H1 (cell line): Measurements from ENCODE around the gene CWC25. TPM values are rescaled to one million over a fixed set of nuclear protein-coding genes. Genes with fewer than 3 reads are reported as not detected.

Experiments used
- CTCF ChIA-PET: fragments of 300-600 bp; sonication (Branson Sonifier 250); formaldehyde crosslinking; loops from one replicate; lab custom pipeline; 2021; ENCODE audit not compliant: partially characterized antibody; lab: Charles Lee
- POLR2A ChIA-PET: fragments of 300-600 bp; sonication (Branson Sonifier 250); formaldehyde crosslinking; loops from one replicate; lab custom pipeline; 2021; ENCODE audit warnings: inconsistent platforms; ENCODE audit not compliant: partially characterized antibody; lab: Charles Lee
- DNase-seq, 2 experiments: peaks; one replicate each; pipeline versions ENCODE4 v3.0.0 to v3.0.0-alpha.2; 2010 to 2022; ENCODE audit warnings: low spot score in 2 of 2, low read depth in 1 of 2, mixed read lengths in 1 of 2
- FAIRE-seq: peaks from 2 replicates; lab custom pipeline; 2011; peaks lifted over from hg19 to GRCh38; lab: Jason Lieb, UNC
- H2AFZ ChIP-seq: 2 replicates; pipeline ENCODE4 v1.8.1; 2012; ENCODE audit warnings: low read length, inconsistent platforms
- H2AK5ac ChIP-seq: 2 replicates; pipeline ENCODE4 v1.6.1; 2013; ENCODE audit warnings: low read depth, low read length
- H2BK120ac ChIP-seq: replicated peaks from 2 replicates; pipeline ENCODE3; 2013; ENCODE audit warnings: low read depth, low read length, inconsistent platforms
- H2BK12ac ChIP-seq: 2 replicates; pipeline ENCODE4 v1.6.1; 2013; ENCODE audit warnings: low read depth, low read length
- H2BK15ac ChIP-seq: 2 replicates; pipeline ENCODE4 v1.6.1; 2013; ENCODE audit warnings: low read length
- H2BK20ac ChIP-seq: 2 replicates; pipeline ENCODE4 v1.6.1; 2013; ENCODE audit warnings: low read length
- H2BK5ac ChIP-seq: 2 replicates; pipeline ENCODE4 v1.6.1; 2013; ENCODE audit warnings: low read depth, low read length
- H3K14ac ChIP-seq: 2 replicates; pipeline ENCODE4 v1.6.1; 2013; ENCODE audit warnings: inconsistent platforms; ENCODE audit not compliant: insufficient read length
- H3K18ac ChIP-seq: 2 replicates; pipeline ENCODE4 v1.6.1; 2013; ENCODE audit warnings: low read length; ENCODE audit errors: extremely low read depth
- H3K23ac ChIP-seq: 2 replicates; pipeline ENCODE4 v1.6.1; 2013; ENCODE audit warnings: inconsistent platforms; ENCODE audit not compliant: insufficient read length
- H3K23me2 ChIP-seq: 2 replicates; pipeline ENCODE4 v1.6.1; 2013; ENCODE audit warnings: low read depth, low read length
- H3K27ac ChIP-seq: 2 replicates; pipeline ENCODE4 v1.6.1; 2011; ENCODE audit warnings: low read depth, low read length, inconsistent platforms
- H3K27me3 ChIP-seq, 4 experiments: replicated peaks in 1 of 4; 1 replicate in 1 of 4; 2 replicates in 3 of 4; pipeline versions ENCODE4 v1.6.1 to v1.8.1; 2011 to 2013; ENCODE audit warnings: low read length in 3 of 4, mild to moderate bottlenecking in 3 of 4, inconsistent platforms in 2 of 4, mixed read lengths in 2 of 4, moderate library complexity in 1 of 4; ENCODE audit not compliant: control insufficient read depth in 3 of 4, insufficient read depth in 3 of 4; ENCODE audit errors: extremely low read depth in 1 of 4
- H3K36me3 ChIP-seq, 4 experiments: 2 replicates each; pipeline versions ENCODE4 v1.6.1 to v1.8.1; 2011 to 2013; ENCODE audit warnings: mild to moderate bottlenecking in 4 of 4, low read length in 3 of 4, moderate library complexity in 2 of 4, control low read depth in 1 of 4, inconsistent platforms in 1 of 4; ENCODE audit not compliant: insufficient read depth in 4 of 4, control insufficient read depth in 2 of 4
- H3K4ac ChIP-seq: replicated peaks from 2 replicates; pipeline ENCODE3; 2013; ENCODE audit warnings: low read length, low read depth, mixed read lengths, inconsistent platforms; ENCODE audit not compliant: insufficient read length
- H3K4me1 ChIP-seq, 4 experiments: replicated peaks in 1 of 4; 1 replicate in 1 of 4; 2 replicates in 3 of 4; pipeline versions ENCODE4 v1.6.1 to v1.8.1; 2011 to 2013; ENCODE audit warnings: low read length in 3 of 4, inconsistent platforms in 2 of 4, mixed read lengths in 1 of 4; ENCODE audit not compliant: insufficient read depth in 4 of 4, control insufficient read depth in 3 of 4
- H3K4me2 ChIP-seq, 2 experiments: 2 replicates each; pipeline versions ENCODE4 v1.6.1 to v1.8.1; 2011 to 2013; ENCODE audit warnings: low read depth in 2 of 2, low read length in 2 of 2, control low read depth in 1 of 2, inconsistent platforms in 1 of 2, mild to moderate bottlenecking in 1 of 2; ENCODE audit not compliant: insufficient read depth in 1 of 2
- H3K4me3 ChIP-seq, 4 experiments: fragments of 200-600, 300-600 bp in 1 of 4; sonication (generic), shearing (Covaris generic), sonication (Bioruptor Twin) in 1 of 4; 2 replicates each; pipeline versions ENCODE4 v1.5.1 to v1.8.1; 2011 to 2016; ENCODE audit warnings: low read length in 4 of 4, low read depth in 3 of 4, control low read depth in 2 of 4, inconsistent platforms in 2 of 4, mild to moderate bottlenecking in 2 of 4, mixed read lengths in 1 of 4, moderate library complexity in 1 of 4; ENCODE audit not compliant: insufficient read depth in 2 of 4; ENCODE audit errors: extremely low read depth in 1 of 4
- H3K56ac ChIP-seq: replicated peaks from 2 replicates; pipeline ENCODE3; 2013; ENCODE audit warnings: low read depth, mild to moderate bottlenecking, mixed read lengths, low read length, inconsistent platforms; ENCODE audit not compliant: insufficient read length
- H3K79me1 ChIP-seq: 2 replicates; pipeline ENCODE4 v1.6.1; 2013; ENCODE audit warnings: low read depth, low read length, control low read depth
- H3K79me2 ChIP-seq, 2 experiments: 2 replicates each; pipeline versions ENCODE4 v1.6.1 to v1.8.1; 2012 to 2013; ENCODE audit warnings: low read length in 2 of 2, mild to moderate bottlenecking in 2 of 2, inconsistent platforms in 1 of 2; ENCODE audit not compliant: insufficient read depth in 2 of 2, control insufficient read depth in 1 of 2
- H3K9ac ChIP-seq, 4 experiments: replicated peaks in 1 of 4; 1 replicate in 1 of 4; 2 replicates in 3 of 4; pipeline versions ENCODE4 v1.6.1 to v1.8.1; 2011 to 2013; ENCODE audit warnings: low read depth in 3 of 4, low read length in 3 of 4, control low read depth in 2 of 4, mild to moderate bottlenecking in 2 of 4, moderate library complexity in 2 of 4, inconsistent platforms in 1 of 4; ENCODE audit errors: extremely low read depth in 1 of 4
- H3K9me3 ChIP-seq, 2 experiments: 2 replicates each; pipeline versions ENCODE4 v1.6.1 to v1.8.1; 2012 to 2013; ENCODE audit warnings: mild to moderate bottlenecking in 2 of 2, moderate library complexity in 2 of 2, control low read depth in 1 of 2, inconsistent platforms in 1 of 2, low read depth in 1 of 2, low read length in 1 of 2, mixed read lengths in 1 of 2; ENCODE audit not compliant: insufficient read depth in 2 of 2
- H4K20me1 ChIP-seq, 2 experiments: replicated peaks in 1 of 2; 2 replicates each; pipeline versions ENCODE3 to v1.8.1; 2011 to 2013; ENCODE audit warnings: inconsistent platforms in 2 of 2, low read length in 2 of 2, mild to moderate bottlenecking in 1 of 2; ENCODE audit not compliant: insufficient read depth in 2 of 2, control insufficient read depth in 1 of 2
- H4K5ac ChIP-seq: 2 replicates; pipeline ENCODE4 v1.6.1; 2013; ENCODE audit warnings: low read length, low read depth, mixed read lengths, inconsistent platforms; ENCODE audit not compliant: insufficient read length
- H4K8ac ChIP-seq: 2 replicates; pipeline ENCODE4 v1.8.0; 2013; ENCODE audit warnings: mild to moderate bottlenecking, moderate library complexity, low read length, inconsistent platforms; ENCODE audit not compliant: insufficient read depth; ENCODE audit errors: extremely low read depth
- H4K91ac ChIP-seq: replicated peaks from 2 replicates; pipeline ENCODE3; 2013; ENCODE audit warnings: low read length, mixed read lengths, inconsistent platforms; ENCODE audit not compliant: insufficient read length
- CTBP2 ChIP-seq: IDR thresholded peaks from 2 replicates; pipeline ENCODE4 v1.7.0; 2011; ENCODE audit warnings: borderline replicate concordance, mild to moderate bottlenecking, moderate library complexity, mixed read lengths, low read length; ENCODE audit not compliant: insufficient read depth, insufficient read length
- HDAC2 ChIP-seq, 2 experiments: fragments of 300-600 bp in 1 of 2; sonication (generic) in 1 of 2; IDR thresholded peaks; 2 replicates each; pipeline ENCODE4 v1.6.1; 2011 to 2012; ENCODE audit warnings: low read depth in 2 of 2, low read length in 2 of 2, mild to moderate bottlenecking in 2 of 2, moderate library complexity in 2 of 2, borderline replicate concordance in 1 of 2, inconsistent platforms in 1 of 2
- KDM4A ChIP-seq: IDR thresholded peaks from one replicate; pipeline ENCODE4 v1.7.1; 2012; ENCODE audit warnings: low read depth, mild to moderate bottlenecking, moderate library complexity, low read length, inconsistent platforms; ENCODE audit not compliant: severe bottlenecking
- NRF1 ChIP-seq: IDR thresholded peaks from 2 replicates; pipeline ENCODE4 v1.6.1; 2011; ENCODE audit warnings: mild to moderate bottlenecking, low read depth, low read length, improper control_type of control experiment
- PHF8 ChIP-seq: fragments of 200-600 bp; sonication (generic); conservative IDR thresholded peaks from 2 replicates; pipeline ENCODE4 v1.7.1; 2012; ENCODE audit warnings: low read depth, mild to moderate bottlenecking, inconsistent platforms, low read length, moderate library complexity
- RXRA ChIP-seq: IDR thresholded peaks from 2 replicates; pipeline ENCODE4 v1.6.1; 2011; ENCODE audit warnings: low read depth, mild to moderate bottlenecking, low read length, moderate library complexity; ENCODE audit not compliant: insufficient read depth
- SP4 ChIP-seq: IDR thresholded peaks from 2 replicates; pipeline ENCODE4 v1.6.1; 2012; ENCODE audit warnings: low read length, inconsistent platforms
- SRF ChIP-seq: IDR thresholded peaks from 2 replicates; pipeline ENCODE4 v1.6.1; 2011; ENCODE audit warnings: mild to moderate bottlenecking, low read depth, low read length, moderate library complexity
- TAF1 ChIP-seq: IDR thresholded peaks from 2 replicates; pipeline ENCODE4 v1.6.1; 2011; ENCODE audit warnings: mild to moderate bottlenecking, low read depth, low read length
- WGBS, 2 experiments: shearing (Covaris generic) in 1 of 2; methylation state at CpG; one replicate each; pipeline versions ENCODE4 v1.1.6 to v1.1.7; 2013 to 2015; ENCODE audit warnings: low lambda C conversion rate in 2 of 2, mixed read lengths in 2 of 2, inconsistent platforms in 1 of 2, low coverage in 1 of 2, missing lambda C conversion rate in 1 of 2; ENCODE audit not compliant: insufficient replicate concordance in 2 of 2, insufficient coverage in 1 of 2, insufficient read length in 1 of 2; ENCODE audit errors: extremely low coverage in 1 of 2, missing lambda C conversion rate in 1 of 2; 5-methylcytosine and 5-hydroxymethylcytosine counted together
- polyA plus RNA-seq, 7 experiments: library from polyadenylated mRNA; depleted of rRNA in 3 of 7; stranded (reverse) in 5 of 7; unstranded in 2 of 7; fragments of >200 nt in 5 of 7; fragments of 200-250 nt in 2 of 7; gene quantifications; 1 replicate in 5 of 7; 2 replicates in 1 of 7; 4 replicates in 1 of 7; pipeline versions ENCODE4 v1.2.1 to v1.2.3, GENCODE V29; 2011 to 2013; ENCODE audit warnings: missing spikeins in 2 of 7, mixed read lengths in 2 of 7
- total RNA-seq: library from RNA; stranded (reverse); fragmentation: NEBNext Ultra II Directional; extraction: Animal tissue kit (Norgen Biotek cat#: 25700); gene quantifications from 2 replicates; pipeline ENCODE4 v1.2.1, GENCODE V29; 2021

Gene CWC25
- total and polyA plus RNA-seq, 2 of the 8 experiments (the other 6 are each of a cell fraction or from before 2014, with no cell fraction given) = 11.1 to 13.1 TPM

- peaks cover 4% of the 10 kb centered on the region for H3K23me2 ChIP-seq
- H2BK20ac ChIP-seq = no peak within 1 kb of the TSS; the same call in 1 of the 2 replicates
- peak within 1 kb of the TSS; percentile 98 for H3K18ac ChIP-seq
- H2AK5ac ChIP-seq = peak within 1 kb of the TSS; percentile 61; the same call in 1 of the 2 replicates
- peak within 1 kb of the TSS; percentile 84 to 86 for H3K4me2 ChIP-seq
- 3% methylated on average over 21 of the region's 76 CpGs; no CpG with 5 or more reads in 1 of the 2 experiments for WGBS, 2 experiments
- peaks cover 5 to 8% (median 5%) of the 10 kb centered on the region in 4 experiments; a peak in 4 of 7 replicates for H3K4me1 ChIP-seq
- peak within 1 kb of the TSS; percentile 96 for H4K91ac ChIP-seq
- peak within 1 kb of the TSS; percentile 76 to 96 (median 93) for H3K9ac ChIP-seq
- peak within 1 kb of the TSS; percentile 79 to 90 (median 82) for H3K4me3 ChIP-seq
- H3K79me2 ChIP-seq = peaks cover 16 to 41% of the 10 kb centered on the region in 2 experiments
- H2AFZ ChIP-seq = no peak within 1 kb of the TSS; the same call in 1 of the 2 replicates
- H4K8ac ChIP-seq = peak within 1 kb of the TSS; percentile 98
- ChIA-PET CTCF (interaction anchor here (1.0 to 1.1 kb wide), 2 partner anchors 12 to 125 kb away, joined by 4 read pairs; no protein-coding TSS in a partner anchor), POLR2A (interaction anchor here (0.6 to 3.6 kb wide), 26 partner anchors 8 to 291 kb away, joined by 3 to 16 read pairs (median 3); partner anchors contain the start of genes CWC25, FBXO47, LASP1 and LASP1NB)
- no peak within 1 kb of the TSS for H3K23ac ChIP-seq
- no peak within 1 kb of the TSS for H2BK120ac ChIP-seq
- H4K5ac ChIP-seq = peak within 1 kb of the TSS; percentile 59
- H3K56ac ChIP-seq = peak within 1 kb of the TSS; percentile 51
- H3K27me3 ChIP-seq = no peaks in the 10 kb centered on the region
- peaks cover 4 to 18% of the 10 kb centered on the region in 2 experiments for H4K20me1 ChIP-seq
- H3K14ac ChIP-seq = no peak within 1 kb of the TSS
- DNase-seq = peak; percentile 93 to 96
- H3K36me3 ChIP-seq = peaks cover 3 to 25% (median 17%) of the 10 kb centered on the region in 4 experiments; a peak in 5 of 8 replicates
- peak within 1 kb of the TSS; percentile 60; the same call in 1 of the 2 replicates for H2BK12ac ChIP-seq
- H2BK5ac ChIP-seq = peak within 1 kb of the TSS; percentile 91
- H3K4ac ChIP-seq = peak within 1 kb of the TSS; percentile 73
- peaks cover 27% of the 10 kb centered on the region for H3K79me1 ChIP-seq
- H2BK15ac ChIP-seq = peak within 1 kb of the TSS; percentile 95; the same call in 1 of the 2 replicates
- FAIRE-seq = no peak
- H3K27ac ChIP-seq = peak within 1 kb of the TSS; percentile 99
- H3K9me3 ChIP-seq = no peaks in the 10 kb centered on the region
- TF ChIP-seq PHF8 = peak; percentile 94
- TF ChIP-seq KDM4A = no peak
- TF ChIP-seq SRF = no peak
- TF ChIP-seq SP4 = no peak
- peak; percentile 93 for TF ChIP-seq TAF1
- peak; percentile 89 to 92; a peak in 3 of 4 replicates for TF ChIP-seq HDAC2 (IDR thresholded peaks at IDR 0.05; ENCODE audit: borderline replicate concordance in 1 of 2, low read depth in 2 of 2, low read length in 2 of 2)
- no peak for TF ChIP-seq RXRA
- TF ChIP-seq NRF1 = no peak
- no peak for TF ChIP-seq CTBP2
These were observed 25.5 kb downstream of the CWC25 start, which contains the start of gene PIP4K2B for GRCh38 chr17:38799501-38800236. Gene PIP4K2B (minus strand): TSS chr17:38799556. CDS start chr17:38799424, 132 bp downstream.
